K562 (cell line): ENCODE results near the gene THAP11. TPM values are rescaled to one million over a fixed set of nuclear protein-coding genes. Genes with fewer than 3 reads are reported as not detected.

Experiments used
- BCOR ChIP-seq: fragments of 450-650 bp; IDR thresholded peaks from 2 replicates; pipeline ENCODE4 v1.6.1; 2016
- CCAR2 ChIP-seq: fragments of 200-400 bp; formaldehyde crosslinking; IDR thresholded peaks from 2 replicates; pipeline ENCODE4 v1.6.1; 2017; ENCODE audit warnings: mild to moderate bottlenecking, low read depth, low read length
- DPF2 ChIP-seq: fragments of 450-650 bp; IDR thresholded peaks from 2 replicates; pipeline ENCODE4 v1.6.1; 2016
- HDAC8 ChIP-seq: fragments of 450-650 bp; IDR thresholded peaks from 2 replicates; pipeline ENCODE4 v1.6.1; 2016; ENCODE audit warnings: mild to moderate bottlenecking, missing genetic modification characterization, moderate library complexity, missing compliant biosample characterization
- HNRNPH1 ChIP-seq: fragments of 200-400 bp; formaldehyde crosslinking; optimal IDR thresholded peaks from 2 replicates; pipeline ENCODE3; 2017; ENCODE audit warnings: low read depth, mild to moderate bottlenecking, low read length, moderate library complexity
- IFI16 ChIP-seq: fragments of 250-450 bp; sonication (Bioruptor Pico); IDR thresholded peaks from 2 replicates; pipeline ENCODE4 v2.1.2; 2022; ENCODE audit warnings: mild to moderate bottlenecking, inconsistent platforms
- ILF3 ChIP-seq: fragments of 450-650 bp; IDR thresholded peaks from 2 replicates; pipeline ENCODE4 v1.6.1; 2018; ENCODE audit warnings: antibody characterized with exemption, mild to moderate bottlenecking, moderate library complexity, borderline replicate concordance
- MAZ ChIP-seq, 2 experiments: fragments of 450-650 bp in 1 of 2; sonication (generic) in 1 of 2; formaldehyde crosslinking; IDR thresholded peaks in 1 of 2; conservative IDR thresholded peaks in 1 of 2; 2 replicates each; pipeline versions ENCODE4 v1.4.0 to v1.5.0; 2020; ENCODE audit warnings: mild to moderate bottlenecking in 1 of 2, missing genetic modification reagents in 1 of 2
- MXI1 ChIP-seq: IDR thresholded peaks from 2 replicates; pipeline ENCODE4 v1.6.1; 2011; ENCODE audit warnings: low read depth, mild to moderate bottlenecking, improper control_type of control experiment, low read length
- NCOR1 ChIP-seq: fragments of 450-650 bp; IDR thresholded peaks from 2 replicates; pipeline ENCODE4 v1.6.1; 2016; ENCODE audit warnings: mild to moderate bottlenecking, moderate library complexity
- NUFIP1 ChIP-seq: fragments of 450-650 bp; IDR thresholded peaks from 2 replicates; pipeline ENCODE4 v1.6.1; 2018; ENCODE audit not compliant: partially characterized antibody
- PHB ChIP-seq: fragments of 250-450 bp; sonication (Bioruptor Pico); IDR thresholded peaks from 2 replicates; pipeline ENCODE4 v1.5.0; 2021
- RFX1 ChIP-seq: fragments of 450-650 bp; IDR thresholded peaks from 2 replicates; pipeline ENCODE4 v1.6.1; 2016; ENCODE audit warnings: mild to moderate bottlenecking, moderate library complexity
- ZBTB8A ChIP-seq: fragments of 450-650 bp; IDR thresholded peaks from 2 replicates; pipeline ENCODE4 v1.6.1; 2018; ENCODE audit warnings: mild to moderate bottlenecking, moderate library complexity; ENCODE audit not compliant: partially characterized antibody
- ZKSCAN8 ChIP-seq: fragments of 200-800 bp; sonication (Bioruptor generic); IDR thresholded peaks from 2 replicates; pipeline ENCODE4 v1.6.1; 2016; ENCODE audit warnings: missing genetic modification characterization, missing compliant biosample characterization
- ZNF12 ChIP-seq: sonication (generic); formaldehyde crosslinking; IDR thresholded peaks from 2 replicates; pipeline ENCODE4 v1.4.0; 2020; ENCODE audit warnings: mild to moderate bottlenecking, missing genetic modification reagents
- ZNF197 ChIP-seq: fragments of 200-800 bp; sonication (Bioruptor generic); IDR thresholded peaks from 2 replicates; pipeline ENCODE4 v1.6.1; 2016; ENCODE audit warnings: low read depth, missing genetic modification characterization, missing compliant biosample characterization
- ZNF589 ChIP-seq: fragments of 200-800 bp; sonication (Bioruptor generic); IDR thresholded peaks from 2 replicates; pipeline ENCODE4 v1.6.1; 2016; ENCODE audit warnings: low read depth, missing genetic modification characterization, missing compliant biosample characterization
- ZNF76 ChIP-seq: fragments of 250-450 bp; sonication (Bioruptor Pico); IDR thresholded peaks from 2 replicates; pipeline ENCODE4 v1.4.0; 2020; ENCODE audit warnings: mild to moderate bottlenecking, moderate library complexity, borderline replicate concordance
- polyA plus RNA-seq, 8 experiments: library from polyadenylated mRNA; depleted of rRNA in 4 of 8; stranded (reverse) in 5 of 8; unstranded in 3 of 8; fragments of >200 nt; fragmentation: Nextera tagmentation in 2 of 8; fragmentation: Illumina TruSeq in 1 of 8; extraction: Ambion mirVana in 2 of 8; extraction: Trizol in 1 of 8; gene quantifications; 2 replicates each; pipeline versions ENCODE4 v1.2.1 to v1.2.3, GENCODE V29; 2011 to 2014; ENCODE audit warnings: inconsistent platforms in 1 of 8, missing spikeins in 1 of 8
- total RNA-seq, 7 experiments: library from RNA; depleted of rRNA in 6 of 7; stranded (reverse); fragments of >200 nt in 6 of 7; fragmentation: Illumina TruSeq in 2 of 7; extraction: Trizol in 2 of 7; gene quantifications; 2 replicates each; pipeline versions ENCODE4 v1.2.1 to v1.2.3, GENCODE V29; 2011 to 2021; ENCODE audit warnings: low replicate concordance in 1 of 7
- TF ChIP-seq, protein P1 (sequence below): sonication (generic); formaldehyde crosslinking; IDR thresholded peaks from 2 replicates; pipeline ENCODE4 v1.9.0; 2022; ENCODE audit warnings: mild to moderate bottlenecking, missing genetic modification reagents
- TF ChIP-seq, protein P2 (sequence below): fragments of 450-650 bp; IDR thresholded peaks from 2 replicates; pipeline ENCODE4 v1.7.0; 2016; ENCODE audit warnings: borderline replicate concordance
- TF ChIP-seq, protein P3 (sequence below), 2 experiments: IDR thresholded peaks in 1 of 2; conservative IDR thresholded peaks in 1 of 2; 2 replicates each; pipeline ENCODE4 v1.6.1; 2016; ENCODE audit warnings: low read depth in 2 of 2, mild to moderate bottlenecking in 1 of 2, missing compliant biosample characterization in 1 of 2, missing genetic modification characterization in 1 of 2, moderate library complexity in 1 of 2
- TF ChIP-seq, protein P4 (sequence below): fragments of 250-450 bp; sonication (Bioruptor Pico); IDR thresholded peaks from 2 replicates; pipeline ENCODE4 v1.8.0; 2022; ENCODE audit warnings: inconsistent platforms, mild to moderate bottlenecking, moderate library complexity, borderline replicate concordance

The THAP11 gene
- total and polyA plus RNA-seq, 9 of the 15 experiments (the other 6 are each of a cell fraction or from before 2014, with no cell fraction given): 2.4 to 31.6 (median 21.4) TPM

DNA sequence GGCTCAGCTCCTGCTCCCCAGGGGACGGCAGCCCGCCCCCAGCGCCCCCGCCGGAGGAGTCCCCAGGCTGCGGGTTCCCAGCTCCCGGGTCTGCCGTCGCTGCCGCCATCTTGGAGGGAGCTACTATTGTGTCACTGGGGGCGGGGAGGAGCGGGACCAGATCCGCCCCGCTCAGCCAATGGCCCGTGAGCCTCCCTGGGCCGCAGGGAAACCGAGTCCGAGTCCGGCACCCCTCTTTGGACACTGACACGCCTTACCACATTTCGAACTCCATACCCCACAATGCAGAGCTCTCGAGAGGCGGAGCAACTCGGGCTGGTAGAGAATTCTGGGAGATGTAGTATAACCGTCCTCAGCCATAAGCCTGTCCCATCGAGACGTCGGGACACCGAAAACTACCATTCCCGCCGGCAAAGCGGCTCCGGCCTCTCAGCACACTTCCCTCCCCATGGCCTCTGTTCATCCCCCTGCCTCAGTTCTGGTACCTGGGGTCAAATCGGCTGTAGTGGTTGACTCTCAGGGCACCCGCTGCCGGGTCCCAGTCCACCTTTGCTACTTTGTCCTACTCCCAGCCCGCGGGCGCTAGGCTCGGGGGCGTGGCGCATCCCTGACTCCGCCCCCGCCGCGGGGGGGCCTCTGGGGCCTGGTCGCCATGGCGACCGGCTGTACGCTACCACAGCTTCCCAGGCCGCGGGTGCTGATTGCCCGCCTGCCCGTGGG is 35.5 kb upstream of the THAP11 start, which contains the start of the genes RANBP10 and TSNAXIP1 (continued):
- no peak for TF ChIP-seq ILF3
- no peak for TF ChIP-seq ZKSCAN8 (CRISPR knock-in tag)
- TF ChIP-seq MAZ (CRISPR knock-in tag; conservative IDR thresholded peaks at IDR 0.05 in 1 of 2, IDR thresholded peaks at IDR 0.05 in 1 of 2): peak; percentile 73 to 85
- TF ChIP-seq, protein P1, sequence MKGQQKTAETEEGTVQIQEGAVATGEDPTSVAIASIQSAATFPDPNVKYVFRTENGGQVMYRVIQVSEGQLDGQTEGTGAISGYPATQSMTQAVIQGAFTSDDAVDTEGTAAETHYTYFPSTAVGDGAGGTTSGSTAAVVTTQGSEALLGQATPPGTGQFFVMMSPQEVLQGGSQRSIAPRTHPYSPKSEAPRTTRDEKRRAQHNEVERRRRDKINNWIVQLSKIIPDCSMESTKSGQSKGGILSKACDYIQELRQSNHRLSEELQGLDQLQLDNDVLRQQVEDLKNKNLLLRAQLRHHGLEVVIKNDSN (CRISPR knock-in tag): no peak; the same call in 1 of the 2 replicates
- no peak for TF ChIP-seq HNRNPH1
- no peak for TF ChIP-seq PHB (CRISPR knock-in tag)
- peak; percentile 95; the same call in 1 of the 2 replicates for TF ChIP-seq ZNF589 (CRISPR knock-in tag)
- peak; percentile 95 for TF ChIP-seq ZNF197 (CRISPR knock-in tag)
- TF ChIP-seq, protein P2, sequence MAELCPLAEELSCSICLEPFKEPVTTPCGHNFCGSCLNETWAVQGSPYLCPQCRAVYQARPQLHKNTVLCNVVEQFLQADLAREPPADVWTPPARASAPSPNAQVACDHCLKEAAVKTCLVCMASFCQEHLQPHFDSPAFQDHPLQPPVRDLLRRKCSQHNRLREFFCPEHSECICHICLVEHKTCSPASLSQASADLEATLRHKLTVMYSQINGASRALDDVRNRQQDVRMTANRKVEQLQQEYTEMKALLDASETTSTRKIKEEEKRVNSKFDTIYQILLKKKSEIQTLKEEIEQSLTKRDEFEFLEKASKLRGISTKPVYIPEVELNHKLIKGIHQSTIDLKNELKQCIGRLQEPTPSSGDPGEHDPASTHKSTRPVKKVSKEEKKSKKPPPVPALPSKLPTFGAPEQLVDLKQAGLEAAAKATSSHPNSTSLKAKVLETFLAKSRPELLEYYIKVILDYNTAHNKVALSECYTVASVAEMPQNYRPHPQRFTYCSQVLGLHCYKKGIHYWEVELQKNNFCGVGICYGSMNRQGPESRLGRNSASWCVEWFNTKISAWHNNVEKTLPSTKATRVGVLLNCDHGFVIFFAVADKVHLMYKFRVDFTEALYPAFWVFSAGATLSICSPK: no peak
- no peak for TF ChIP-seq ZNF12 (CRISPR knock-in tag)
- TF ChIP-seq ZBTB8A: no peak
- TF ChIP-seq HDAC8 (tag): peak; percentile 77
- no peak for TF ChIP-seq DPF2
- no peak for TF ChIP-seq ZNF76
- no peak for TF ChIP-seq IFI16 (CRISPR knock-in tag)
- TF ChIP-seq, protein P3, sequence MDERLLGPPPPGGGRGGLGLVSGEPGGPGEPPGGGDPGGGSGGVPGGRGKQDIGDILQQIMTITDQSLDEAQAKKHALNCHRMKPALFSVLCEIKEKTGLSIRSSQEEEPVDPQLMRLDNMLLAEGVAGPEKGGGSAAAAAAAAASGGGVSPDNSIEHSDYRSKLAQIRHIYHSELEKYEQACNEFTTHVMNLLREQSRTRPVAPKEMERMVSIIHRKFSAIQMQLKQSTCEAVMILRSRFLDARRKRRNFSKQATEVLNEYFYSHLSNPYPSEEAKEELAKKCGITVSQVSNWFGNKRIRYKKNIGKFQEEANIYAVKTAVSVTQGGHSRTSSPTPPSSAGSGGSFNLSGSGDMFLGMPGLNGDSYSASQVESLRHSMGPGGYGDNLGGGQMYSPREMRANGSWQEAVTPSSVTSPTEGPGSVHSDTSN (CRISPR knock-in tag; IDR thresholded peaks at IDR 0.05; ENCODE audit: low read depth): no peak
- TF ChIP-seq, protein P3 (tag; conservative IDR thresholded peaks at IDR 0.05; ENCODE audit: low read depth): no peak
- no peak for TF ChIP-seq NUFIP1
- no peak for TF ChIP-seq BCOR
- TF ChIP-seq MXI1: peak; percentile 92
- TF ChIP-seq, protein P4, sequence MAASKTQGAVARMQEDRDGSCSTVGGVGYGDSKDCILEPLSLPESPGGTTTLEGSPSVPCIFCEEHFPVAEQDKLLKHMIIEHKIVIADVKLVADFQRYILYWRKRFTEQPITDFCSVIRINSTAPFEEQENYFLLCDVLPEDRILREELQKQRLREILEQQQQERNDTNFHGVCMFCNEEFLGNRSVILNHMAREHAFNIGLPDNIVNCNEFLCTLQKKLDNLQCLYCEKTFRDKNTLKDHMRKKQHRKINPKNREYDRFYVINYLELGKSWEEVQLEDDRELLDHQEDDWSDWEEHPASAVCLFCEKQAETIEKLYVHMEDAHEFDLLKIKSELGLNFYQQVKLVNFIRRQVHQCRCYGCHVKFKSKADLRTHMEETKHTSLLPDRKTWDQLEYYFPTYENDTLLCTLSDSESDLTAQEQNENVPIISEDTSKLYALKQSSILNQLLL: no peak
- TF ChIP-seq CCAR2: no peak
- no peak for TF ChIP-seq NCOR1
- TF ChIP-seq RFX1: peak; percentile 98
